SK-N-SH (cell line): ENCODE data around the gene TAOK2. TPM values are rescaled to one million over a fixed set of nuclear protein-coding genes. Genes with fewer than 3 reads are reported as not detected.

Source experiments
- CTCF ChIA-PET: fragments of 300-600, 350-600 bp; formaldehyde crosslinking; extraction: SDS; loops from one replicate; lab custom pipeline; 2021; lab: Yijun Ruan, JAX
- POLR2A ChIA-PET: fragments of 350-600 bp; sonication (Branson Sonifier 250); formaldehyde crosslinking; extraction: SDS; loops from one replicate; lab custom pipeline; 2020; ENCODE audit warnings: antibody characterized with exemption, inconsistent platforms; lab: Yijun Ruan, JAX
- DNase-seq: peaks from one replicate; pipeline ENCODE4 v3.0.0; 2012
- H2AFZ ChIP-seq: fragments of 200-600 bp; sonication (generic); 2 replicates; pipeline ENCODE4 v1.8.1; 2016; ENCODE audit warnings: antibody characterized with exemption, mild to moderate bottlenecking, low read depth
- H3F3A ChIP-seq: fragments of 200-600 bp; sonication (generic); replicated peaks from 2 replicates; pipeline ENCODE3; 2016; ENCODE audit warnings: antibody characterized with exemption, mild to moderate bottlenecking; ENCODE audit not compliant: insufficient read depth
- H3K27ac ChIP-seq, 2 experiments: fragments of 200-500 bp in 1 of 2; fragments of 200-600 bp in 1 of 2; sonication (Bioruptor generic) in 1 of 2; sonication (generic), shearing (Covaris generic) in 1 of 2; 2 replicates each; pipeline versions ENCODE4 v1.5.1 to v1.6.1; 2014 to 2016; ENCODE audit warnings: low read depth in 2 of 2, inconsistent platforms in 1 of 2, low read length in 1 of 2, mild to moderate bottlenecking in 1 of 2, mixed read lengths in 1 of 2
- H3K27me3 ChIP-seq: fragments of 200-600 bp; sonication (generic), shearing (Covaris generic); 2 replicates; pipeline ENCODE4 v1.6.1; 2016; ENCODE audit warnings: mixed run types; ENCODE audit not compliant: insufficient read depth
- H3K36me3 ChIP-seq, 2 experiments: fragments of 200-500 bp in 1 of 2; fragments of 200-600 bp in 1 of 2; sonication (Bioruptor generic) in 1 of 2; sonication (generic) in 1 of 2; replicated peaks in 1 of 2; 2 replicates each; pipeline versions ENCODE3 to v1.5.1; 2014 to 2016; ENCODE audit warnings: low read length in 1 of 2, mild to moderate bottlenecking in 1 of 2; ENCODE audit not compliant: insufficient read depth in 2 of 2, control insufficient read depth in 1 of 2
- H3K4me1 ChIP-seq, 2 experiments: fragments of 200-500 bp in 1 of 2; fragments of 200-600 bp in 1 of 2; sonication (Bioruptor generic) in 1 of 2; sonication (generic), shearing (Covaris generic) in 1 of 2; 2 replicates each; pipeline versions ENCODE4 v1.5.1 to v1.6.1; 2014 to 2016; ENCODE audit warnings: low read depth in 1 of 2, low read length in 1 of 2, mixed run types in 1 of 2; ENCODE audit not compliant: insufficient read depth in 2 of 2, control insufficient read depth in 1 of 2
- H3K4me2 ChIP-seq: fragments of 200-600 bp; sonication (generic), shearing (Covaris generic); 2 replicates; pipeline ENCODE4 v1.6.1; 2017; ENCODE audit warnings: mixed run types
- H3K4me3 ChIP-seq, 2 experiments: fragments of 200-500 bp in 1 of 2; fragments of 200-600 bp in 1 of 2; sonication (Bioruptor generic) in 1 of 2; sonication (generic), shearing (Covaris generic) in 1 of 2; 2 replicates each; pipeline versions ENCODE4 v1.5.1 to v1.8.1; 2014 to 2016; ENCODE audit warnings: low read depth in 2 of 2, inconsistent platforms in 1 of 2, low read length in 1 of 2, mild to moderate bottlenecking in 1 of 2, mixed read lengths in 1 of 2, moderate library complexity in 1 of 2
- H3K79me2 ChIP-seq: fragments of 200-600 bp; sonication (generic); 2 replicates; pipeline ENCODE4 v1.8.1; 2017; ENCODE audit warnings: mild to moderate bottlenecking; ENCODE audit not compliant: insufficient read depth
- H3K9ac ChIP-seq: fragments of 200-600 bp; sonication (generic); 2 replicates; pipeline ENCODE4 v1.6.1; 2017; ENCODE audit warnings: mixed run types
- H3K9me2 ChIP-seq: fragments of 200-600 bp; sonication (generic); 2 replicates; pipeline ENCODE4 v1.6.1; 2017; ENCODE audit warnings: mixed run types
- H3K9me3 ChIP-seq: fragments of 200-600 bp; sonication (generic); 2 replicates; pipeline ENCODE4 v1.6.1; 2017; ENCODE audit warnings: mixed run types, mild to moderate bottlenecking, moderate library complexity
- H4K20me1 ChIP-seq: fragments of 200-600 bp; sonication (generic); 2 replicates; pipeline ENCODE4 v1.6.1; 2017; ENCODE audit warnings: mild to moderate bottlenecking, mixed run types; ENCODE audit not compliant: insufficient read depth
- CHD2 ChIP-seq: fragments of 150-350 bp; IDR thresholded peaks from 2 replicates; pipeline ENCODE4 v1.6.1; 2018; ENCODE audit warnings: low read length; ENCODE audit not compliant: partially characterized antibody
- CTCF ChIP-seq: fragments of 200-600 bp; sonication (generic); IDR thresholded peaks from 2 replicates; pipeline ENCODE4 v1.6.1; 2017; ENCODE audit warnings: antibody characterized with exemption, mild to moderate bottlenecking, moderate library complexity
- EP300 ChIP-seq, 2 experiments: IDR thresholded peaks; 2 replicates each; pipeline versions ENCODE4 v1.4.0 to v1.6.1; 2012; ENCODE audit warnings: borderline replicate concordance in 1 of 2, low read depth in 1 of 2, low read length in 1 of 2
- FOXJ3 ChIP-seq: sonication (generic); formaldehyde crosslinking; IDR thresholded peaks from 2 replicates; pipeline ENCODE4 v1.5.1; 2020; ENCODE audit warnings: mild to moderate bottlenecking, missing genetic modification reagents
- FOXM1 ChIP-seq: IDR thresholded peaks from 2 replicates; pipeline ENCODE4 v1.4.0; 2012; ENCODE audit warnings: low read depth, mild to moderate bottlenecking
- GABPA ChIP-seq: IDR thresholded peaks from 2 replicates; pipeline ENCODE4 v1.4.0; 2012; ENCODE audit warnings: low read depth, mild to moderate bottlenecking
- JUND ChIP-seq: IDR thresholded peaks from 2 replicates; pipeline ENCODE4 v1.4.0; 2012
- MAX ChIP-seq: IDR thresholded peaks from 2 replicates; pipeline ENCODE4 v1.4.0; 2012; ENCODE audit warnings: low read depth
- MXI1 ChIP-seq: IDR thresholded peaks from 2 replicates; pipeline ENCODE4 v1.6.1; 2012; ENCODE audit warnings: mild to moderate bottlenecking, low read depth, low read length, improper control_type of control experiment
- NFIC ChIP-seq: IDR thresholded peaks from 2 replicates; pipeline ENCODE4 v1.4.0; 2012; ENCODE audit warnings: borderline replicate concordance
- POLR2AphosphoS5 ChIP-seq: IDR thresholded peaks from 2 replicates; pipeline ENCODE4 v1.6.1; 2012; ENCODE audit warnings: low read depth, low read length
- RAD21 ChIP-seq: IDR thresholded peaks from 2 replicates; pipeline ENCODE4 v1.6.1; 2012; ENCODE audit warnings: mild to moderate bottlenecking, low read length
- RFX5 ChIP-seq: IDR thresholded peaks from 2 replicates; pipeline ENCODE4 v1.6.1; 2012; ENCODE audit warnings: mild to moderate bottlenecking, improper control_type of control experiment, low read length
- TAF1 ChIP-seq: IDR thresholded peaks from 2 replicates; pipeline ENCODE4 v1.6.1; 2012; ENCODE audit warnings: low read depth, mild to moderate bottlenecking, low read length, moderate library complexity, borderline replicate concordance
- TCF12 ChIP-seq: IDR thresholded peaks from 2 replicates; pipeline ENCODE4 v1.4.0; 2012
- USF1 ChIP-seq: IDR thresholded peaks from 2 replicates; pipeline ENCODE4 v1.4.0; 2012; ENCODE audit warnings: low read depth, borderline replicate concordance
- YY1 ChIP-seq: IDR thresholded peaks from 2 replicates; pipeline ENCODE4 v1.4.0; 2012; ENCODE audit warnings: low read depth, mild to moderate bottlenecking
- WGBS: methylation state at CpG from one replicate; pipeline ENCODE4 v1.1.6; 2017; ENCODE audit warnings: low lambda C conversion rate; 5-methylcytosine and 5-hydroxymethylcytosine counted together
- polyA plus RNA-seq, 3 experiments: library from polyadenylated mRNA; depleted of rRNA; stranded (reverse); fragments of >200 nt; gene quantifications; 2 replicates each; pipeline ENCODE4 v1.2.3, GENCODE V29; 2012

TAOK2 gene
- polyA plus RNA-seq, 1 of the 3 experiments (the other 2 are of a cell fraction): 21.9 TPM

- TF ChIP-seq MAX: no peak
- TF ChIP-seq FOXJ3: no peak
- TF ChIP-seq CTCF: no peak
- no peak for TF ChIP-seq TCF12
- no peak for TF ChIP-seq RFX5
- no peak for TF ChIP-seq TAF1
- TF ChIP-seq USF1: no peak
- no peak for TF ChIP-seq MXI1
- TF ChIP-seq JUND: no peak
- no peak for TF ChIP-seq POLR2AphosphoS5
- no peak overlapping the region for H3K9ac ChIP-seq
- no peak overlapping the region for H3K4me2 ChIP-seq
- no peaks in the 10 kb centered on the region for H3F3A ChIP-seq
- no peak overlapping the region for H3K27ac ChIP-seq
- H3K27me3 ChIP-seq: no peaks in the 10 kb centered on the region
- no peak for DNase-seq
- peaks cover 5% of the 10 kb centered on the region; the same call in 1 of the 2 replicates for H3K79me2 ChIP-seq
- H3K9me3 ChIP-seq: no peaks in the 10 kb centered on the region
- CTCF ChIA-PET: no interaction called here
- H4K20me1 ChIP-seq: 0 out of 2 replicates have a peak, but pooled peaks cover 3% of the 10 kb centered on the region
- POLR2A ChIA-PET: interaction anchor here (1.0 kb wide), 1 partner anchor 11 kb away, joined by 3 read pairs; no protein-coding TSS in a partner anchor
- no peak overlapping the region for H2AFZ ChIP-seq
- no peak overlapping the region for H3K4me3 ChIP-seq
- 93% methylated on average over 14 of the region's 24 CpGs for WGBS
- no peaks in the 10 kb centered on the region for H3K9me2 ChIP-seq
- H3K4me1 ChIP-seq: no peaks in the 10 kb centered on the region
- H3K36me3 ChIP-seq: peaks cover 43 to 99% of the 10 kb centered on the region in 2 experiments
Measured at GRCh38 chr16:29982560-29983419, 9.1 kb downstream of the TAOK2 start.

GRCh38 chr16:29983420-29984136 is 9.9 kb downstream of the TAOK2 start:
- H3K79me2 ChIP-seq: no peaks in the 10 kb centered on the region
- H3F3A ChIP-seq: no peaks in the 10 kb centered on the region
- no peaks in the 10 kb centered on the region for H4K20me1 ChIP-seq
- H3K4me1 ChIP-seq: no peaks in the 10 kb centered on the region
- H3K9ac ChIP-seq: no peak overlapping the region
- peaks cover 40 to 99% of the 10 kb centered on the region in 2 experiments for H3K36me3 ChIP-seq
- CTCF ChIA-PET: no interaction called here
- POLR2A ChIA-PET: interaction anchor here (1.0 kb wide), 1 partner anchor 10 kb away, joined by 3 read pairs; no protein-coding TSS in a partner anchor
- 92% methylated on average over 12 of the region's 12 CpGs for WGBS
- no peak overlapping the region for H3K4me2 ChIP-seq
- H3K9me3 ChIP-seq: no peaks in the 10 kb centered on the region
- H2AFZ ChIP-seq: no peak overlapping the region
- TF ChIP-seq FOXJ3 (no peak), EP300 (IDR thresholded peaks at IDR 0.05; ENCODE audit: borderline replicate concordance in 1 of 2, low read depth in 1 of 2, low read length in 1 of 2) (no peak), YY1 (no peak), TAF1 (no peak), GABPA (no peak), CHD2 (no peak), RAD21 (no peak), CTCF (no peak), NFIC (no peak), JUND (no peak), FOXM1 (no peak)
- H3K27ac ChIP-seq: no peak overlapping the region
- H3K9me2 ChIP-seq: no peaks in the 10 kb centered on the region
- DNase-seq: no peak
- H3K4me3 ChIP-seq: no peak overlapping the region
- no peaks in the 10 kb centered on the region for H3K27me3 ChIP-seq
